Measurements from ENCODE around the gene MAGEB3. TPM values are rescaled to one million over a fixed set of nuclear protein-coding genes. Genes with fewer than 3 reads are reported as not detected.

The MAGEB3 gene
- total RNA-seq, 3 donors from 2014 or later (not counting 1 experiment from before 2014, with no cell fraction given): not detected

DNA sequence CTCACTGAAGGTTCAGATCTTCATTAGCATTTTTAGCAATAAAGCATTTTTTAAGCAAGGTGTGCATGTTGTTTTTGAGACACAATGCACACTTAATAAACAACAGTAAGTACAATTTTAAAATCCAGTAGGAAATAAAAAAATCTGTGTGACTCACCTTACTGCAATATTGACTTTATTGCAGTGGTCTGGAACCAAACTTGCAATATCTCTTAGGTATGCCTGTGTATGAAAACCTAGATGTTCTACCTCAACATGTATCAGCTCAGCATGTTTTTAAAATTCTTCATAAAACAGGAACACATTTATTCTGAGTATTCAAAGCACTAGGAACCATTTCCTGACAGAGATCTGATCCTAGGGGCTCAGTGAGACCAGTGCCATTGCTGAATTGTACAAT is 52.1 kb downstream of the MAGEB3 start:
- intact Hi-C loops (cut with micrococcal nuclease): no loop called here
- DNase-seq (no peak), ATAC-seq (no peak)
- no peaks in the 10 kb centered on the region for H3K27me3 ChIP-seq (ENCODE audit: control insufficient read depth, insufficient read depth, low read length)
- TF ChIP-seq, protein P1, sequence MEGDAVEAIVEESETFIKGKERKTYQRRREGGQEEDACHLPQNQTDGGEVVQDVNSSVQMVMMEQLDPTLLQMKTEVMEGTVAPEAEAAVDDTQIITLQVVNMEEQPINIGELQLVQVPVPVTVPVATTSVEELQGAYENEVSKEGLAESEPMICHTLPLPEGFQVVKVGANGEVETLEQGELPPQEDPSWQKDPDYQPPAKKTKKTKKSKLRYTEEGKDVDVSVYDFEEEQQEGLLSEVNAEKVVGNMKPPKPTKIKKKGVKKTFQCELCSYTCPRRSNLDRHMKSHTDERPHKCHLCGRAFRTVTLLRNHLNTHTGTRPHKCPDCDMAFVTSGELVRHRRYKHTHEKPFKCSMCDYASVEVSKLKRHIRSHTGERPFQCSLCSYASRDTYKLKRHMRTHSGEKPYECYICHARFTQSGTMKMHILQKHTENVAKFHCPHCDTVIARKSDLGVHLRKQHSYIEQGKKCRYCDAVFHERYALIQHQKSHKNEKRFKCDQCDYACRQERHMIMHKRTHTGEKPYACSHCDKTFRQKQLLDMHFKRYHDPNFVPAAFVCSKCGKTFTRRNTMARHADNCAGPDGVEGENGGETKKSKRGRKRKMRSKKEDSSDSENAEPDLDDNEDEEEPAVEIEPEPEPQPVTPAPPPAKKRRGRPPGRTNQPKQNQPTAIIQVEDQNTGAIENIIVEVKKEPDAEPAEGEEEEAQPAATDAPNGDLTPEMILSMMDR (IDR thresholded peaks at IDR 0.05): no peak
- H3K27ac ChIP-seq (ENCODE audit: low read length): no peak overlapping the region
- no peak overlapping the region for H3K27ac Mint-ChIP-seq
- H3K9me3 ChIP-seq (ENCODE audit: control insufficient read depth, insufficient read depth, low read length): no peaks in the 10 kb centered on the region
- no peaks in the 10 kb centered on the region for H3K4me1 ChIP-seq (ENCODE audit: control insufficient read depth, insufficient read depth, low read length)
- H3K4me3 ChIP-seq (ENCODE audit: low read length): no peak overlapping the region
- peaks cover 0 to 7% of the 10 kb centered on the region in 2 donors for H3K27me3 Mint-ChIP-seq (ENCODE audit: low read depth in 2 of 2)
- no peaks in the 10 kb centered on the region for H3K4me1 Mint-ChIP-seq
- no peaks in the 10 kb centered on the region for H3K36me3 Mint-ChIP-seq
- H3K9me3 Mint-ChIP-seq: peaks cover 0 to 3% of the 10 kb centered on the region in 2 donors
- no peak overlapping the region for H3K4me3 Mint-ChIP-seq
- no peaks in the 10 kb centered on the region for H3K36me3 ChIP-seq (ENCODE audit: control insufficient read depth, insufficient read depth, low read length)

DNA sequence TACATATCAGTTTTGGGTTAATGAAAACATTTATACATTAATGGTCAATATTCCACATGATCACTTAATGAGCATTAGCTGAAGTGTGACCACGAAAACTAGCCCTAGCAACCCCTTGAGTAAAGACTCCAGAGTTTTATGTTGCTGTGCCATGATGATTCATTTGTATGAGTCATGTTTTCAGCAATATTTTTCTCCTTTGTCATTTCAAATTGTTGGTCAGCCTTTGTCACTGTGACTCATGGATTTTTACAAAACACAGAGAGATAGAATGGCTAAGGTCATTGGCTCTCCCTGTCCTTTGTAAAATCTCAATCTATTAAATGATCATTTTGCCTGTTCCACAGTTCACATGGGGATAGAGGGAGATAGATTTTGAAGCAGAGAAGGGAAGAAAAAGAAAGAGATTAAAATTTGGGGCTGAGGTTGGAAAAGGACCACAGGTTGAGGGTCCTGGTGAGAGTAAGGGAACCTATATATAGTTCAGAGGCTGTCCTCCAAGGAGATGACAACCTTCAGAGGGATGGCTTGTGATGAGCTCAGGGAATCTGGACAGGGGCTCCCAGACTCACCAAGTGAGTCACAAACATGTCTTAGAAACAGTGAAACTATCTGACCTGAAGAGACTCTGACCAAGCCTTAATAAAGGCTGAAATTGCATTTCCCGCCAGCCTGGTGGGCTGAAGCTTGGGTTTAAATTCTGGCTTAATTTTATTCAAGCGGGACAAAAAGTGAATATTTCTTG is 53.2 kb downstream of the MAGEB3 start:
- no peaks in the 10 kb centered on the region for H3K27me3 Mint-ChIP-seq (ENCODE audit: low read depth in 2 of 2)
- Histone ChIP-seq H3K27ac (ENCODE audit: low read length) (no peak overlapping the region), H3K36me3 (ENCODE audit: control insufficient read depth, insufficient read depth, low read length) (no peaks in the 10 kb centered on the region), H3K27me3 (ENCODE audit: control insufficient read depth, insufficient read depth, low read length) (no peaks in the 10 kb centered on the region), H3K4me1 (ENCODE audit: control insufficient read depth, insufficient read depth, low read length) (no peaks in the 10 kb centered on the region), H3K4me3 (ENCODE audit: low read length) (no peak overlapping the region), H3K9me3 (ENCODE audit: control insufficient read depth, insufficient read depth, low read length) (no peaks in the 10 kb centered on the region)
- WGBS (ENCODE audit: insufficient coverage): 55% methylated on average over 2 of the region's 3 CpGs
- no peak overlapping the region for H3K4me3 Mint-ChIP-seq
- TF ChIP-seq, protein P1 (IDR thresholded peaks at IDR 0.05): no peak
- no peak for DNase-seq
- intact Hi-C loops (cut with micrococcal nuclease): no loop called here
- H3K27ac Mint-ChIP-seq: no peak overlapping the region
- ATAC-seq: no peak
- peaks cover 0 to 2% of the 10 kb centered on the region in 2 donors for H3K9me3 Mint-ChIP-seq
- H3K36me3 Mint-ChIP-seq: no peaks in the 10 kb centered on the region
- H3K4me1 Mint-ChIP-seq: no peaks in the 10 kb centered on the region

Other genes with a start within 250 kb of the MAGEB3 start
- not detected for gene MAGEB2, start 15.1 kb upstream of the MAGEB3 start, total RNA-seq
- not detected for gene MAGEB4, start 11.3 kb downstream of the MAGEB3 start, total RNA-seq
- gene MAGEB1, start 16.5 kb downstream of the MAGEB3 start, total RNA-seq: not detected
- not detected for gene NR0B1, start 78.7 kb downstream of the MAGEB3 start, total RNA-seq

Measured in natural killer cell (primary cell).